Fibroblast of lung (primary cell): ENCODE data around the gene CDR2L.

Source experiments
- CTCF ChIP-seq, 2 donors: IDR thresholded peaks in 1 of 2; conservative IDR thresholded peaks in 1 of 2; 1 replicate in 1 of 2; 2 replicates in 1 of 2; pipeline ENCODE4 v1.5.1; 2011 to 2012; ENCODE audit warnings: low read length in 2 of 2, control low read depth in 1 of 2, inconsistent platforms in 1 of 2, low read depth in 1 of 2, mild to moderate bottlenecking in 1 of 2
- EZH2 ChIP-seq: IDR thresholded peaks from 2 replicates; pipeline ENCODE4 v1.5.1; 2012; ENCODE audit warnings: low read length, control low read depth, mild to moderate bottlenecking; ENCODE audit errors: missing control alignments

GRCh38 chr17:74964988-74965622, 22.3 kb upstream of the CDR2L start:
- TF ChIP-seq CTCF (conservative IDR thresholded peaks at IDR 0.05 in 1 of 2, IDR thresholded peaks at IDR 0.05 in 1 of 2; ENCODE audit: low read depth in 1 of 2, low read length in 2 of 2) (no peak), EZH2 (no peak)
